Retina (tissue), 1 donor: Measurements from ENCODE around the gene FSIP1.

Experiments used
- DNase-seq: peaks from one replicate; pipeline ENCODE4 v3.0.0-alpha.2; 2016

The FSIP1 gene

DNA sequence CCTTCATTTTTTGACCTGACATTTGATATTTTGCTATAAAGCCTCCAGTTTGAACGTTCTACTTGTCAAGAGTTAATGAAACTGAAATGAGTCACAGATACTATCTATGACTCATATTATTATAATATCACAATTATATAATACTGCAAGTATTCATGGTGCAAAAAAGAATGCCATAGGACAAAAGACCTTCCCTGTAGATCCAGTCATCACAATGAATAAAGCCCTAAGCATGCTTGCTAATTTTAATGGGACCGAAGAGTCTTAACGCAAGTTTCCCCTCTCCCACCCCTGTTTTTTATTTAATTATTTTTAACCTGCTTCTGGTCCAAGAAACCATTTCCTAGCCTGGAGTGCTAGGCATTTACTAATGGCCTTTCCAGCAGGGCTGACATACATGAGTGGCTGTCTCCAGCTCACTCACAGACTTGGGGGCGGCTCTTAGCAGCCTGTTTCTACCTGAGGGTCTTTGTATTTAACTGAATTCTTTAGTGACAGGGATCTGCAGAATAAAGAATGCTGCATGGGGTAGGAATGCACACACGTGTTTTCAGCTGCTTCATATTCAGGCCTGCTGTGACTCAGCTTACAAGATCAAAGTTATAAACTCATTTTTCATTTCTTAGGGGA lies 140.5 kb downstream of the FSIP1 start:
- no peak for DNase-seq

DNA sequence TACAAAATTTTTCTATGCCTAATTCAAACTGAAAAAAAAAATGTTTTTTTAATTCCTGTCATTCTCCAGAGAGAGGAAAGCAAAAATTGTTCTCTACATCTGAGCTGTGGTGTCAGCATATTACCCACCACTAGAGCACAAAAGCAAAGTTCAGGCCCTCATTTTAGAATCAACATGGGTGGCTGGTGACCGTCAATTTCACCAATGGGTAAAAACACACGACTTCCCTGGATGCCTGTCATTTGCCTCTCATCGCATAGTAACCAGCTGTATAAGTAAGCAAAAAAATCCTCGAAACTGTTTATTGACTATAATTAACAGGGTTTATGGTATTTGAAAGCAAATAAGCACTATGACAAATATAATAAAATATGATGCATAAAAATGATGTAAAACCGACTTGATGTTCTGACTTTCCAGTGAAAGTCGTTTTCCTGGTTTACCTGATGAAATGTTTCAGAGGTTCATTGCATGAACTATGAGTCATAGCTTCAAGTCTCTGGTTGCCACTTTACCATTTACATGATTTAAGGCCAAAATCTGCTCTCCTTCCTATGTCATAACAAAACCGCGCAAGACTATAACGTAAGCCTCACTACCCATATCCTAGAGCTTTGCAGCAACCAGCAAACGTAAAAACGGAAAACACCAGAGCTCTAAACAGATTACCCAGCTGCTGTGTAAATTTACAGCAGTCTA lies 141.3 kb downstream of the FSIP1 start:
- no peak for DNase-seq

DNA sequence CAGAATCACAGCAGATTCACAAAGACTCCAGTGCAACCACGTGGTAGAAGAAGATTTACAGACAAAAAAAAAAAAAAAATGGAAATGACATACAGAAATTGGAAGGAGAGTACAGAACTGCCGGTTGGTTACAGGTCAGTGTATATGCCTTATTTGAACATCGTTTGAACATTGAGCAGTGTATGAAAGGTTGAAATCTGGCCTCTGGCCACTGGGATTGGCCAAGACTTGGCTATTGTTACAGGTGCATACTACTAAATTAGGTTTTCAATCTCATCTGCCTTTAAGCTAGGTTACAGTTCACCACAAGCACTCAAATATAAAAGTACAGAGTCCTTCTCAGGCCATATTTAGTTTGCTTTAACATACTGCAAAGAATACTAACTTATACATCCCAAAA lies 142.0 kb downstream of the FSIP1 start:
- no peak for DNase-seq

DNA sequence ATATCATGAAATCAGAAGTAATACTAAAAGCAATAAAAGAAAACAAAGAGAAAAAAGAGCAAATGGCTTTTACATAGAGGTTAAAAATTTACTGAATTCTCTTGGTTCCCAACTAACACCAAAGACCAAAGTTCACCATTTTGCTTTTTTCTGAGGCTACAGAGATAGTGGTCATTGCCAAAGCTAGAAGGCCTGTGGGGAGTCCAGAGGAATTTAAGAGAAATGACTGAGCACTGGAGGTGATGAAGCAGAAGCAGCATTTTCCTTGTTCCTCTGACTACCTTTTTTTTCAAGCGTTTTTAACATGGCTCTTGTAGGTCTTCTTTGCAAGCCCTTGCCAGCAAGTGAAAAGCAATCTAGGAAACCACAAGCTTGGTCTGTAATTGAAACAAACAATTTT lies 143.6 kb downstream of the FSIP1 start:
- DNase-seq: no peak

DNA sequence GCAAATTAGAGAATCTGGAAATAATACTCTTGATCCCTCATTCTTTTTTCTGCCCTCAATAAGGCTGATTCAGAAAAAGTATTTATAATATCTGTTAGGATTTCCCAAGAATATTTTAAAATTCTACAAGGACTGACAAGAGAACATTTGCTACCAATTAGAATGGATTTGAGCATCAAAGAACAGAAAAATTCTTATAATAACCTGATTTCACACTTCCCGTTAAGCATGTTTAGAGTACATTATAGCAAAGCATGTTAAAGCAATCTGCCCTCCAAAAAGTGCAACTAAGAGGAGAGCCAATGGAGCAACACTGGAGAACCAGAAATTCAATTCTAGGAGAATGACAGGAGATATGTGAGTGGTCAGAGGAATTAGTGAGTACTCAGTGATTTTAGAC lies 144.6 kb downstream of the FSIP1 start:
- DNase-seq: no peak

DNA sequence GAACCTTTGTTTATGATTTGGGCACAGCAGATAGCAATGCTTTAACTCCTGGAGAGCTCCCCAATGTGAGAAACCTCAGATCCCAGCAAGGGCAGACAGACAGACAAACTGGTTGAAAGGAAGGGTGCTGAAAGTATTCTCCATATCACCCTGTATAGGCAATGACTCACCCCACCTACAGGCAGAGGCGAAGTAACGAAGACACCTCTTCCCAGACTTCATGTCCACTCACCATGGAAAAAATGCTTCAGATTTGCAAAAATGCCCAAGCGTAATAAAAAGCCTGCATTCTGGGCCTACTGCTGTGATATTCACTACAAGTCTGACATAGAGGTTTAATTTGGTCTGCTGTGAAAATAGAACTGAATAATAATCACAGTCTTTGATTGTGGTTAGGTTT lies 151.3 kb downstream of the FSIP1 start:
- DNase-seq: no peak

DNA sequence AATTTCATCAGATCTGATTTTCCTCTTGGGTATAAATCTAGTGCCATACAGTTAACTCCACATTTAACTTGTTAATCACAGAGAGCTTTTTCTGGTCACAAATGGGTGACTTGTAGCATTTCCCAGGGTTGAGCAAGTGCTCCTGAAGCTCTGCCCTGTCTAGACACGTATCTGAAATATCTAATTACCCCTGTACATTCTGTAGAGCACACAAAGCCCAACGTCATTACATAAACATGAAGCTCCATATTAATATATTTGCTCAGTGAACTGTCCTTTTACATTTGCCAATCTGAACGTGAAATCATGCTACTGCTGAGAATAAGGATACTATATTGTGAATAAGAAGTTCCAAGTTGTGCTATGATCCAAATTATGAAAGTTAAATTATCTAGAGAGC lies 152.7 kb downstream of the FSIP1 start:
- DNase-seq: no peak

DNA sequence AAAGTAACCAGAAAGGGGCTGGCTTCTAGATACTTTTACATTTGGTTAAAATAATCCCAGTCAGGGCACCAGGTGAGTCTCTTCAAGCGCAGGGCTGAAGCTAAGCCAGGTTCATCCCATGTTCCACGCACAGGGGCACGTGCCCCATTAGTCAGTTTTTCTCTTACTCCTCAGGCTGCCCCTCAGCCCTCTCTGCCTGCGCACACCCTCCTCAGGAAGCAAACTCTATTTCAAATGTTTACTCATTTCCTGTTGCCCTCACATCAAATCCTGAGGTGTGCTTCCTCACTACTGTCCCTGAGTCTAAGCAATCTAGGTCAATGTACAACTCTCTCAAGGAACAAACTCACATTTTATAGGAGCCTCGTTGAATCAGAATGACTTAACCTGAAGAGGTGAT lies 153.3 kb downstream of the FSIP1 start:
- DNase-seq: no peak

DNA sequence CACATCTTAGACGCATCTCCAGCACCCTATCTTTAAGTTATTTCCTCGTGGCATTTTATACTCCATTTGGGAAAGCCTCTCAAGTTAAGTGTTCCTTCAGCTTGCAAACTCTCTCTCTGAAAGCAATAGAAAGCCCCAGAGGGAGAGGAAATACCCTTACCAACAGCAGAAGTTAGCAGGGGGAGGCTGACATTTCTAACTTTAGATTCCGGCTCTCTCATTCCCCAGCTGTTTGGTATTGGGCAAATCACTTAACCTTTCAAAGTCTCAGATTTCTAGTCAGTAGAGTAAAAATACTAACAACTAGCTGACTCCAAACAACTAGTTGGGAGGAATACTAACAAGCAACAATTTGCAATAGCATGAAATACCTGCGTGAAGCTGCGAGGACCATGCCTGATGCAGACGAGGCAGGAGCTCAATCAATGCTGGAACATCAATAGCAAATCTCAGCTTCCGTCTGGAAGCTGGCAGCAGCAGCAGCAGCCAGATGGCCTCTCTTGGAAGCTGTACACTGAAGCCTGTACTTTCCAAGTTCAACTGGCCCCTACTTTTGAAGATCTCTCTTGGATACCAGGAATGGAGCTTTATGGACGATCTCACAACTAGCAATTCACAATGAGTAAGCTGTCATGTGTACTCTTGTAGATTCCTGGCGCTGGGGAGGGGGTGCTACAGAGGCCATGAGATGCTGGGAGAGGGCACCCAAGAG lies 153.9 kb downstream of the FSIP1 start:
- DNase-seq: no peak

DNA sequence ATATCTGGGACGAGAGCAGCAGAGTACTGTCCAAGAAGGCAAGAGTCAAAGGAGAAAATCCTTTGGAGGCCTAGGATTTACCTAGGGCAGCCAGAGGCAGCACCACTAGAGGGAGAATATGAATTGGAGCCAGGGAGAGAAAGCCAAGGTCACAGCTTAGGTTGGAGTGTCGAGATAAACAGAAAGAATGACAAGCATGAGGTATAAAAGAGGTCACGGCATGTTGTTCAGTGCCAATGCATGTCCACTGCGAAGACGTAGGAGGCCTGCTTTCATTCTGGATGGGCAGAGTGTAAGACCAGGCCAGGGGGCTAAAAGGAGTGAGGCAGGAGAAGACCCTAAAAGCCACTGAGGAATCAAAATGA lies 154.5 kb downstream of the FSIP1 start:
- no peak for DNase-seq

DNA sequence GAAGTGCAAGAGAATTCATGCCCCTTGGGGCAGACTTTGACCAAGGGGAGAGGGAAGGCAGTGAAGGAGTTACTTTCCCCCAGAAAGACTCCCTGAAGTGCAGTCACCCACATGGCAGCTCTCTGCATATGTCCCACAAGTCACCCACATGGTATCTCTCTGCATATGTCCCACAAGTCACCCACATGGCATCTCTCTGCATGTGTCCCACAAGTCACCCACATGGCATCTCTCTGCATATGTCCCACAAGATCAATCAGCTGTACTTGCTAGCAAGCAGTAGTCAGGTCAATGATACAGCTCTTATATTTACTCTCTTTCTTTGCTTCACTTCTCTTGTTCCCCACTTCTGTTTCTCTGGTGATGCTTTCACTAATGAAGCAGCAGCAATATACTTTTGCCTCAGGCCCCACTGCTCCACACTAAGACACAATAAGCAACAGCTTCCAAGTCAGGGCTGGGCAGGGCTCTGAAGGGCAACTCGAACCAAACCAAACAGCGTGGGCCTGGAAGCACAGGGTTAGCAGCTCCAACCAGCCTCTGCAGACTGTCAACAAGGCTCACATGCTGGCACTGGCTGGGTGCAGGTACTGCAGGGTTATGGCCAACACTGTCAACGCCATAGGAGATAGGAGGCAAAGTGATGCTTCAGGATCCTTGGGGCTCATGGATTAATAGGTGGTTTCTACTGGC lies 155.0 kb downstream of the FSIP1 start:
- no peak for DNase-seq

DNA sequence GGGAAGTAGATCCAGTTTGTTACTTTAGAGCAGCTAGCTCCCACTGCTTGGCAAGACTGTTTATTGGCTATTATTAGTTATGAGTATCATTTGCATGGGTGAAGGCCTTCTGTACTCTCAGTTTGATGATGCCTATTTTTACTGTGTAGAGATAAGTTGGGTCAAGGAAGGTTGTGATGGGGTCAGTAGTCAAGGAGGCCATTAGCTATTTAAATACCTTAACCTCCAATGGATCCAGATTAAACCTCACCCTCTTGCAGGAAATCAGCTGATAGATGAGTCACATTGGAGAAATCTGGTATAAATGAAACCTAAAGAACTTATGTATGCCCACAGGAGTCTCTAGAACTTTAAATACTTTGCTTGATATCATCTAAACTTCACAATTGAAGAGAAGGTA lies 156.8 kb downstream of the FSIP1 start:
- DNase-seq: no peak

DNA sequence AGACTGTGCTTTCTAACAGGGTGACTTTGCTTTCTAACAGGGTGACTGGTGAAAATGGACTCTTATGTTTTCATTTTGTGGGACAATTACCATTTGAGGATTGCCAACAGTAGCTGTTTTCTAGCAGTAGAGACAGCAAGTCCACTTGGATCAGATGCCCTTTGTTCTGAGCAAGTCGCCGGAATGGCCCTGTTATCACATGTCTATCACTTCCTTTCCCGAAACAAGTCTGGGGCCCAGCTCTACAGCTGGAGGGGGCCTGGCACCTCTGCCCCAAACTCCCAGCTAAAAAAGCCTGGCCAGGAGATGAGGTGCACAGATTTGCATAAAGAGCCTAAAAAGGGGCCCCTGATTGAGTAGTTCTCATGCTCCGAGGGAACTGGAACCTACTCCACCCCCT lies 157.2 kb downstream of the FSIP1 start:
- no peak for DNase-seq

DNA sequence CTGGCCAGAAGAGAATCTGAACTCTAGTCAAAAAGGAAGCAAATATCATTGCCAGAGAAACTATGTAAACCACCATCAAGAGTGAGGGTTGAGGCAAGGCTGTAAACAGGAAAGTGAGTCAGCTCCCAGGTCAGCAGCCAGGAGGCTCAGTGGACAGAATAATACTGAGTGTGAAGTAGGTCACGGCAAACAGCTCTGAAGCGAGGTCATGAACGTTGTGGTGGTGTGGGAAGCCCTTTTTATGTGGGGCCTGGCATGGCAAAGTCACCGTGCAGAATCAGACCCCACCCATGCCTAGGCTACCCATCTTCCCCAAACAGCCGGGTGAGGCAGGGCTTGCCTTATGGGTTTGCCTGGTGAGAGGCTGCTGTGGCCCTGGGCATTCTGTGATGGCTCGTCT lies 157.8 kb downstream of the FSIP1 start:
- DNase-seq: no peak

DNA sequence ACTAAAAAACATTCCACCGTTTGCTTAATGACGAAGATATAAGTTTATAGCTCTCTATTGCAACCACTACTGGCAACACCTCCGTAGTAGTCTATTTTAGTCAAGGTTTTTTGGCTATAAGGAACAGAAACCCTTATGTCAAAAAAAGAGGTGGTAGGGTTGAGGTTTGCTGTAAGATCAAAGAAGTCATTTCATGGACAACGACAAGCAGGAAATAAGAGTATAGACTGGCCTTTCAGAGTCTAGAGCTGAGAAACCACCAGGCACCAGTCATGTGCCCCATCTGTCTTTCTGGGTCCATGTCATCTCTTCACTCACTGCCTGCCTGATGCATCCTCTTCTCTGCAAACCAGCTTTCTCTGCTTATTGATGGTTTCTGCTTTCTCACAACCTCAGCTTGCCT lies 159.1 kb downstream of the FSIP1 start:
- DNase-seq: no peak

DNA sequence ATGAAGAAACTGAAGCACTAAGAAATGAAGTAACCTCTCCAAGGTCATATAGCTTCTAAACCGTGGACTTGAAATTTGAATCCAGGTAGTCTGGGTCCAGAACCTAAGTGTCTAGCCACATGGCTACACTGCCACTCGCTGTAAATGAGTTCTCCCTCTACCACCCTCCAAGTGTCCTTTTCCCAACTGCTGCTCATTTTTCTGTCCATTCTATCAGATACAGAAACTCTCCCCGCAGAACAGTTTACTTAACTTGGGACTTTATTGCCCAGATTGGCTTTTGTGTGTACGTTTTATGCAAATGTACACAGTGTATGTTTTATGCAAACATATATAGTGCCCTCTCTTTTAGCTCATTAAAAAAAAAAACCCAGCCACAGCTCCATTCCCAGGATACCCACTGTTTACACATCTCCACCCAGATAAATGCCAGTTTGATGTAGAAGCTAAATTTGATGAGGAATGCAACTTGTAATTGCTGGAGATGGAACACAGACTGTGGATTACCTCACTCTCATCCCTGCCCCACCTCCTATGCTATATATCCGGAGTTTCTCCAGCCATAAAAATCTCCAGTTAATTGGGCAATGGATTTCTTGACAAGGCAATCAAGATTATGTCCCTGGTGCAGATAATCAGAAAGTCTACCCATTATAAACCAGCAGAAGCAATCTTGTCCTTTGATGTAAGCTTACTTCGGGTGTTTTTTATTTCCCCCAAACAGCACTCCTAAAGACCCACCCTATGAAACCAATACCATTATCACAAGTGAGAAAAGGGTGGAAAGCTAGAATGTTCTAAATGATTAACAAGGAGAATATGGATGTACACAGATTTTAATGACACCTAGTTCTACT lies 159.8 kb downstream of the FSIP1 start:
- no peak for DNase-seq

DNA sequence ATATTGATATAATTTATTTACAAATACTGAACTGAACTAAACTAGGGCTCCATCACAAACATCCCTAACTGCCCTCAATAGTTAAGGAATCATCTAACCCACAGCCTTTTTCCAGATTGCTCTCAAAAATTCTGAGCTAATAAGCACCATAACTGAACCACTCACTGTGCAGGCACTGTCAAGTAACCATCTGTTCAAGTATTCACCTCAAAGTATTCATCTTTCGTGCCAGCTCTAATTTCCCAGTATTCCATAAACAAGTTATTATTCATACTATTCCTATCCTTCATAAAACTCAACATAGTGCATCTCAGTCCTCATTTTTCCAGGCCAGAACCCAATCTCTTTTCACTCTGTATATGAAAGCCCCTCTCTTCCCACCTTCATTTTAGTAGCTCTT lies 160.7 kb downstream of the FSIP1 start:
- DNase-seq: no peak

DNA sequence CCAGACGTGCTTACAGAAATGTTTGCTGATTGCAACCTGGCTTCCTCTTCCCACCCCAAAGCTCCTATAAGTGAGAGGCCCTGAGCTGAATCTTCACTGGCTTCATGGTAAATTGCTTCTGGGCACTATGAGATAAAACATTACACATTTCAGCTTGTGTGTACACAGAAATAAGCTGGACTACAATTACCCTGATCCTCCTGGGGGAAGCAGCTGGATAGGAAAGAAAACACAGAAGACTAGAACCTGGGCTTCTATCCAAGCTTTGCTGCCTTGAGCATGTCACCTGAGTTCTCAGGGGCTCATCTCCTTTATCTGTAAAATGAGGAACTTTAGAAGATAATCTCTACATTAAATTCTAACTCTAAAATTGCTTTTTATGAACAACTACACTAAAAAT lies 161.4 kb downstream of the FSIP1 start:
- no peak for DNase-seq

DNA sequence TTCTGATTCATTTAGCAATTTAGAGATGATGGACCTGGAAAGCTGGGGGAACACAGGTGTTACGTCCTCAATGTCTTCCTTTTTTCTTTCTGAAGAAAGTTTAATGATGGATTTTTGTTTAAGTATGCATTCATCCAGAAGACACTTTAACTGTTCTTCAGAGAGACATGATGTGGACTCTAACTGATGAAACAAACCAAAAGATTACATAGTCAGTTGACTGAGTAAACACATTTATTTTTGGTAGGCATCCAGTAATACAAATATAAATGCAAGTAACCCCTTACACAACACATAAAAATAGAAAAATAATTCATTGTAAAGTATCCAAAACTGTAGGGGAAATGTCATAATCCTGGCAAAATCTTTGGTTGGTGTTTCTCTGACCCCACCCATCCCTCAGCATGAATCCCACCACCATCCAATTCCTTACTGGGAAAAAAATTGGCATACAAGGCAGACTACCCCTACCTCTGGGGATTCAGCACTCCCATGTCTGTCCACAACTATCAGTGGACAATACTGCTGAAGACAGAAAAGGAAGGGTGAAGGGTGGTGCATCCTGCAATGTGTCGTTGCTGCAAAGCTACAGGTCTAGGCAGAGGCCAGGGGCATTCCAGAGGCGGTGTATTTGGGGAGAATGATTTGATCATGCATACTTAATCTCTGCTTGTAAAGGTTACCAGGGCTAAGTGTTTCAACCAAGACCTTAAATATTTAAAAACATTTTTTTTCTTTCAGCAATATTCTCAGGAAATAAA lies 164.4 kb downstream of the FSIP1 start:
- DNase-seq: no peak

DNA sequence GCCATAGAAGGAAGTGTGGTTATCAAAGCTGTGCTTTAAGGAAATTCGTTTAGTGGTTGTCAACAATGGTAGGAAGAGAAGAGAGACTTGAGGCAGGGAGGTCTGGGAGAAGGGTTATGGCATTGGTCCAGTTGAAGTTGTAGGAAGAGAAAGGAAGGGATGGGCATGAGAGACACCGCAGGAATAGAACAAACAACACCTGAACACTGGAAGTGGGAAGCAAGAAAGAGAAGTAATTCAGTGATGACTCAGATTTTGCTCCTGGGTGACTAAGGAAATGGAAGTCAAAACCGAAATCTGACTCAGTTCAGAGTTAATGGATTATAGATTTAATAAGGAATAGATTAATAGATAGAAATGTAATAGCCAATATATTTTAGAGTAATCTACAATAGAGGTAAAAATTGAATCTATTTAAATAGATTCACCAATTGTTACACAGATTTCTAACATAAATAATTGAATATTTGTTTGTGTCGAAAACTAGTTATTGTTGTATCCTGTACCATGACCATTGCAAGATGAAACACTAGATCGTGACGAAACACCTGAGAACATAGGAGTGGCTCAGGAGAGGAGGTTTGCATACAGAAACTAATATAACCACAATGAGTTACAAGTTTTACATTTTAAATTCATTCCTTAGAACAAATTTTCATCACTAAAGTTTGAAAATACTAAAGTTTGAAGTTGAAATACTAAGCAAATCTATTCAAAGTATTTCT lies 165.7 kb downstream of the FSIP1 start:
- no peak for DNase-seq

DNA sequence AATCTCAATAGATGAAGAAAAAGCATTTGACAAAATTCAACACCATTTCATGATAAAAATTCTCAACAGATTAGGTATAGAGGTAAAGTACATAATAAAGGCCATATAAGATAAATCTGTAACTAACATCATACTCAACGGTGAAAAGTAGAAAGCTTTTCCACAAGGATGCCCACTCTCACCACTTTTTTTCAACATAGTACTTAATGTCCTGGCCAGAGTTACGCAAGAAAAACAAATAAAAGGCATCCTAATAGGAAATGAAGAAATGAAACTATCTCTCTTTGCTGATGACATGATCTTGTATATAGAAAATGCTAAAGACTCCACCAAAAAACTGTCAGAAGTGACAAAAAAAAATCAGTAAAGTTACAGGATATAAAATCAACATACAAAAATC lies 168.8 kb downstream of the FSIP1 start:
- DNase-seq: no peak
